ENCODE data around the gene EPB41L2. TPM values are rescaled to one million over a fixed set of nuclear protein-coding genes. Genes with fewer than 3 reads are reported as not detected.
"Not testable (repeated sequence)": the region's sequence is repeated elsewhere in the genome, so short reads cannot be mapped to it uniquely, and the experiment has no call there.

The EPB41L2 gene
- total RNA-seq, 1 donor from 2014 or later: 314 TPM

DNA sequence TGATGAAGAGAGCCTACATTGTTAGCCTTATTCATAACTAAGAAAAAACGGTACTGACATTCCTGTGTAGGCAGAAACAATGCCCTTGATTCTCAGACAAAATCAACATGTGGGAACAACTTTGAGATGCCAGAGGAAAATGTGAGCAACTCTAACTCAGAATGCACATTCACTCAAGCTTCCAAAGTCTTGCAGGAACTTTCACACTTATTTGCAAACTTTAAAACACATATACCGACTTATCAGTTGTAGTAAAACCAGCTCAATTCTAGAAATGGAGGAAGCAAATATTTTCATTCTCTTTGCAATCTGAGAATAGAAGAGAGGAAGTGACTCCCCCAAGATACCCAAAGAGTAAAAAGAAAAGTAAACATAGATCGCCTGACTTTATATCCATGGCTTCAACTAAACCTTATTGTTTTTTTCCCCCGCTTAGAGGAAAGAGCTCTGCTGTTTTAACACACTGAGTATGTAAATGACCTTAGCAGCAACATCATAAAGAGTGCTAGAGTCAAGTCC is 117.6 kb downstream of the EPB41L2 start:
- Mint-ChIP-seq H3K4me1 (ENCODE audit: unreplicated experiment) (peaks cover 40% of the 10 kb centered on the region), H3K27me3 (ENCODE audit: unreplicated experiment) (peaks cover 8% of the 10 kb centered on the region), H3K36me3 (ENCODE audit: low read depth, unreplicated experiment) (peaks cover 8% of the 10 kb centered on the region), H3K9me3 (ENCODE audit: unreplicated experiment) (no peaks in the 10 kb centered on the region), H3K27ac (ENCODE audit: unreplicated experiment) (peak overlapping the region; percentile 86), H3K4me3 (ENCODE audit: unreplicated experiment) (no peak overlapping the region)
- DNase-seq (ENCODE audit: low spot score): no peak
- TF ChIP-seq, protein P1, sequence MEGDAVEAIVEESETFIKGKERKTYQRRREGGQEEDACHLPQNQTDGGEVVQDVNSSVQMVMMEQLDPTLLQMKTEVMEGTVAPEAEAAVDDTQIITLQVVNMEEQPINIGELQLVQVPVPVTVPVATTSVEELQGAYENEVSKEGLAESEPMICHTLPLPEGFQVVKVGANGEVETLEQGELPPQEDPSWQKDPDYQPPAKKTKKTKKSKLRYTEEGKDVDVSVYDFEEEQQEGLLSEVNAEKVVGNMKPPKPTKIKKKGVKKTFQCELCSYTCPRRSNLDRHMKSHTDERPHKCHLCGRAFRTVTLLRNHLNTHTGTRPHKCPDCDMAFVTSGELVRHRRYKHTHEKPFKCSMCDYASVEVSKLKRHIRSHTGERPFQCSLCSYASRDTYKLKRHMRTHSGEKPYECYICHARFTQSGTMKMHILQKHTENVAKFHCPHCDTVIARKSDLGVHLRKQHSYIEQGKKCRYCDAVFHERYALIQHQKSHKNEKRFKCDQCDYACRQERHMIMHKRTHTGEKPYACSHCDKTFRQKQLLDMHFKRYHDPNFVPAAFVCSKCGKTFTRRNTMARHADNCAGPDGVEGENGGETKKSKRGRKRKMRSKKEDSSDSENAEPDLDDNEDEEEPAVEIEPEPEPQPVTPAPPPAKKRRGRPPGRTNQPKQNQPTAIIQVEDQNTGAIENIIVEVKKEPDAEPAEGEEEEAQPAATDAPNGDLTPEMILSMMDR (IDR thresholded peaks at IDR 0.05; ENCODE audit: unreplicated experiment): no peak

GRCh38 chr6:130944486-130944885 is 118.6 kb downstream of the EPB41L2 start:
- DNase-seq (ENCODE audit: low spot score): no peak
- H3K36me3 Mint-ChIP-seq (ENCODE audit: low read depth, unreplicated experiment): peaks cover 8% of the 10 kb centered on the region
- H3K27me3 Mint-ChIP-seq (ENCODE audit: unreplicated experiment): peaks cover 8% of the 10 kb centered on the region
- no peaks in the 10 kb centered on the region for H3K9me3 Mint-ChIP-seq (ENCODE audit: unreplicated experiment)
- H3K4me3 Mint-ChIP-seq (ENCODE audit: unreplicated experiment): no peak overlapping the region
- TF ChIP-seq, protein P1 (IDR thresholded peaks at IDR 0.05; ENCODE audit: unreplicated experiment): no peak
- peak overlapping the region; percentile 45 for H3K27ac Mint-ChIP-seq (ENCODE audit: unreplicated experiment)
- H3K4me1 Mint-ChIP-seq (ENCODE audit: unreplicated experiment): peaks cover 38% of the 10 kb centered on the region

DNA sequence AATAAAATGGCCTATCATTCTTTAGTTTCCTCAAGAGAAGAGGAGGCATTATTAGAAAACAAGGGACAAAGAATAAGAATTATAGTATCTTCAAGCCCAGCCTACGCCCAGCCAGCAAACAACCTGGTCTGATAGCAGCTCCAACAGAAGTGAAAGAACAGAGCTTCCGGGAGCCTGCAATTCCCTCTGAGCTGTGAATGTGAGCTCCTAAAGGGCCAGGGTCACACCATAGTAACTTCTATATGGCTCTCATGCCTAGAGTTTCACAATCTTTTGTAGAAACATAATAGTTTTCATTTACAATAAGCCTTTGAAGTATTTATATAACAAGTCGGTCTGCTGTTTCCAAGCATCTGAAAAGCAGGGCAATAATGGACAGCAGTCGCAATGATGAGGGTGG is 119.3 kb downstream of the EPB41L2 start:
- Mint-ChIP-seq H3K27me3 (ENCODE audit: unreplicated experiment) (peaks cover 8% of the 10 kb centered on the region), H3K4me3 (ENCODE audit: unreplicated experiment) (no peak overlapping the region), H3K36me3 (ENCODE audit: low read depth, unreplicated experiment) (peaks cover 8% of the 10 kb centered on the region), H3K4me1 (ENCODE audit: unreplicated experiment) (peaks cover 38% of the 10 kb centered on the region), H3K27ac (ENCODE audit: unreplicated experiment) (peak overlapping the region; percentile 5), H3K9me3 (ENCODE audit: unreplicated experiment) (no peaks in the 10 kb centered on the region)
- no peak for DNase-seq (ENCODE audit: low spot score)
- TF ChIP-seq, protein P1 (IDR thresholded peaks at IDR 0.05; ENCODE audit: unreplicated experiment): no peak

DNA sequence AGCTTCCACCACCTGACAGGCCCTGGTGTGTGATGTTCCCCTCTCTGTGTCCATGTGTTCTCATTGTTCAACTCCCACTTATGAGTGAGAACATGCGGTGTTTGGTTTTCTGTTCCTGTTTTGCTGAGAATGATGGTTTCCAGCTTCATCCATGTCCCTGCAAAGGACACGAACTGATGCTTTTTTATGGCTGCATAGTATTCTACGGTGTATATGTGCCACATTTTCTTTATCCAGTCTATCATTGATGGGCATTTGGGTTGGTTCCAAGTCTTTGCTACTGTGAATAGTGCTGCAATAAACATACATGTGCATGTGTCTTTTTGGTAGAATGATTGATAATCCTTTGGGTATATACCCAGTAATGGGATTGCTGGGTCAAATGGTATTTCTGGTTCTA is 120.3 kb downstream of the EPB41L2 start:
- peaks cover 38% of the 10 kb centered on the region for H3K4me1 Mint-ChIP-seq (ENCODE audit: unreplicated experiment)
- H3K36me3 Mint-ChIP-seq (ENCODE audit: low read depth, unreplicated experiment); H3K27ac Mint-ChIP-seq (ENCODE audit: unreplicated experiment); H3K9me3 Mint-ChIP-seq (ENCODE audit: unreplicated experiment); H3K27me3 Mint-ChIP-seq (ENCODE audit: unreplicated experiment); H3K4me3 Mint-ChIP-seq (ENCODE audit: unreplicated experiment); DNase-seq (ENCODE audit: low spot score): not testable (repeated sequence)

DNA sequence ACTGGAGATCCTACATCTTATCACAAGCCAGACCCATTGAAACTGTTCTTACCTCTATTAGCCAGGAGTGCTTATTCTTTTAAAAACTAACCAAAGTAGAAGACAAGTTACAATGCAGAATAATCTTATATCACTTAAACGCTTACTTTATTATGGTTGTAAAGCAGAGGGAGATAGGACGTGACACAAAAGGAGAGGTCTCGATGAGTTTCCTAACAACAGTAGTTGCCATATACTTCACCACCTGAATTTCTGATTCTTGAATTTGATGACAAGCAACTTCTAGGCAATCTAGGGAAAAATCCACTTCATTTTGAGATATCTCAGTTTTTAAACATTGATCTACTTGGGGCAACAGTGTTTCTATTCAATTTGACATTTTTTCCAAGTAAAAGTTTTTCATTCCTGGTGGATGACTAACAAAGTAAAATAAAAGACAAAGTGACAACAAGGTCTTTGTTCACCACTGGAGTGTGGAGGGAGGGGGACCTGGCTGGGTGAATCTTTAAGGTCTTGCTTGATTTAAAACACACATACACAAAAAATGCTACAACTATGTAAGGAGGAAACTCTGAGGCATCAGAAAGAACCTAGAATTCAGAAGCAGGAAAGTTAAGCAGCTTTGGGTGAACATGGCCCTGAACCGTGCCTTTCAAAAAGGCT is 125.0 kb downstream of the EPB41L2 start:
- Mint-ChIP-seq H3K27ac (ENCODE audit: unreplicated experiment) (no peak overlapping the region), H3K27me3 (ENCODE audit: unreplicated experiment) (peaks cover 2% of the 10 kb centered on the region), H3K9me3 (ENCODE audit: unreplicated experiment) (no peaks in the 10 kb centered on the region), H3K36me3 (ENCODE audit: low read depth, unreplicated experiment) (peaks cover 4% of the 10 kb centered on the region), H3K4me1 (ENCODE audit: unreplicated experiment) (peaks cover 4% of the 10 kb centered on the region), H3K4me3 (ENCODE audit: unreplicated experiment) (no peak overlapping the region)
- TF ChIP-seq, protein P1 (IDR thresholded peaks at IDR 0.05; ENCODE audit: unreplicated experiment): no peak
- no peak for DNase-seq (ENCODE audit: low spot score)

Data from endothelial cell (in vitro differentiated cells).